ENCODE data around the gene HTT-AS.

The HTT-AS gene

GRCh38 chr4:3025881-3026280 lies 48.5 kb downstream of the HTT-AS start:
- no peak for DNase-seq

GRCh38 chr4:3022651-3023050 lies 51.7 kb downstream of the HTT-AS start:
- no peak for DNase-seq

DNA sequence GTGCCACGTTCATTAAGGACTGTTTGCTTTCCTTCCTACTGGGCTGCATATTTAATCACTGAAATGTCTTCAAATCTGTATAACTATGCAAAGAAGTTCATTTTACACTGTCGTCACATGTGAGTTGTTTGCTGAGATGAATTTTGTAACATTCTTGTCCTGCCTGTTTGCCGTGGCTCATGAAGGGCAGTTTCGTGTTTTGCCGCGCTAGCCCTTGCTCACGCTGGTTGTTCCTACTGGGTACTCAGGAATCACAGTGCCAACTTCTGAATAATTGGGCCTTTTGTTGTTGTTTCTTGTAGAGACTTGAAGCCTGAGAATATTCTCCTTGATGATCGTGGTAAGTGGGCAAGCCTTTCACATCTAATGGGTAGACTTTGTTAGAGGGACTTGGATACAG lies 52.2 kb downstream of the HTT-AS start:
- no peak for DNase-seq

DNA sequence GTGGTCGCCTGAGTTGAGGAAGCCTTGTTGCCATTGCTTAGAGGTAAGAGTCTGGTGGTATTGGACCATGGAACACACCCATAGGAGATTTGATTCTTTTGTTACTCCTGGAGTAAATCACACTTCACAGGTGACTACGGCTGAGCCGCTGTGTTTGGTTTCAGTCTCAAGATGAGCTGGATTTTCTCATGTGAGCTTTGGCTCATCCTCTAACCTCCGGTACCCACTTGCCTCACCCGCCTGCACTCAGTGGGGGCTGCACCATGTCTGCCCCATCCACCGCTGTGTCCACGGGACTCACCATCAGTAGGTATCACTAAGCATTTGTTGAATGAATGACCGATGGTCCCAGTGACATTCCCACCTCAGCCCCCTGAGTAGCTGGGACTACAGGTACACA lies 52.7 kb downstream of the HTT-AS start:
- DNase-seq, result no peak

GRCh38 chr4:3021127-3021526 lies 53.2 kb downstream of the HTT-AS start:
- no peak for DNase-seq

GRCh38 chr4:3019145-3019846 lies 55.0 kb downstream of the HTT-AS start:
- DNase-seq, result no peak

DNA sequence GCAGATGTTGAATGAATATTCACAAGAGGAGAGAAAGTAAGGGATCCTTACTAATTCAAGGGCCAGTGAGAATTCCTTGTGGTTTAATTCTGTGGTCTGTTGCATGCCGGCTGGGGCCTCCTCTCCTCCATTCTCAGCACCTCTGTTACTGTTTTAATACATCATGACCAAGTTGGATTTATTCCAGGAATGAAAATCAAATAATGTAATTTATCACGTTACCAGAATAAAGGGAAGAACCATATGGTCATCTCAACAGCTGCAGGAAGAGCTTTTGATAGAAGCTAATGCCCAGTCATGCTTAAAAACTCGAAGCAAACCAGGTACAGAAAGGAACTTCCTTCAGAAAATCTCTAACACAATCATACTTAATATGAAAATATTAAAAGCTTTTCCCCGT lies 56.8 kb downstream of the HTT-AS start:
- no peak for DNase-seq

GRCh38 chr4:3016961-3017360 lies 57.4 kb downstream of the HTT-AS start:
- DNase-seq, result no peak

GRCh38 chr4:3013839-3014350 lies 60.4 kb downstream of the HTT-AS start:
- no peak for DNase-seq
